Forelimb muscle (tissue), 1 donor: ENCODE measurements around the gene SERP2. TPM values are rescaled to one million over a fixed set of nuclear protein-coding genes. Genes with fewer than 3 reads are reported as not detected.

Experiments
- DNase-seq: peaks from one replicate; pipeline ENCODE4 v3.0.0-alpha.2; 2013; ENCODE audit warnings: low read depth
- polyA plus RNA-seq: library from polyadenylated mRNA; unstranded; fragments of 120-200 nt; gene quantifications from one replicate; pipeline ENCODE4 v1.2.1, GENCODE V29; 2013; ENCODE audit not compliant: insufficient read length

SERP2 gene
- polyA plus RNA-seq, 1 donor, result 5.4 TPM

DNA sequence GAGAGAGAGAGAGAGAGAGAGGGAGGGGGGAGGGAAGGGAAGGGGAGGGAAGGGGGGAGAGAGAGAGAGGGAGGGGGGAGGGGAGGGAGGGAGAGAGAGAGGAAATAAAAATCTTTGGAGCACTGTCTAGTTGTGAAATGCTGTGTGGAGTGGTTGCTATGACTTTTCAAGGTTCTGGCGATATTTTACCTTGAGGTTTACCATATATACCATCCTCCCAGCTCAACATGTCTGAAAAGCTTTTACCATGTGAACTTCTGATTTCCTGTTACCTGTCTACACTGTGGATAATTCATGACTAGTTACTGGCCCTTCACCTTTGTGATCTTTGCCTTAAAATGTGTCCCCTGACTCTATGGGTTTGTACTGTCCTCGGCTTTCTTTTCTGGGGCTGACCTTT, 38.2 kb downstream of the SERP2 start:
- no peak for DNase-seq

DNA sequence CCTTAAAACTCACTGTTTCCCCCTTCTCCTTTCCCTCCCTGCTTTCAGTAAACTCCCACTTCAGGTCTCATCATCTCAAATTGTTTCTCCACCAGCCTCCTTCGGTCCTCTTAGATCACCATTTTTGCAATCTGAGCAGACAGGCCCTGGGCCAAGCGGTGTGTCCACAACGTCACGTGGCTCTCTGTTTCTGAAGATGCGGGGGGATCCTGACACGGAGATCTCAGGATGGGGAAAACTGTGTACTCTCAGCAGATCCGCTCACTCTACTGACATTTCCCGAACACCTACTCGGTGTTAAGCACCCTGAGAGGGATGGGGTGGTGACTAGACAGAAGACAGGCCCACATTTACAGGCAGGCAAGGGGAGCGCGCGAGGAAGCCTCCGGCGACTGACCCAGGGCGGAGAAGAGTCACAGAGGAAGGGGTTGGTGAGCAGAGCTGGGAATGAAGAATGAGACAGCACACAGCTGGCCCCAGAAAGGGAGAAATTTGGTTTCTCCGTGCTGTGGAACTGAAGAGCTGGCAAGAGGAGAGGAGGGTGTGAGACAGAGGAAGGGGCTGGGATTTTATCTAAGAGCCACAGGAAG, 38.8 kb downstream of the SERP2 start:
- DNase-seq, result no peak

DNA sequence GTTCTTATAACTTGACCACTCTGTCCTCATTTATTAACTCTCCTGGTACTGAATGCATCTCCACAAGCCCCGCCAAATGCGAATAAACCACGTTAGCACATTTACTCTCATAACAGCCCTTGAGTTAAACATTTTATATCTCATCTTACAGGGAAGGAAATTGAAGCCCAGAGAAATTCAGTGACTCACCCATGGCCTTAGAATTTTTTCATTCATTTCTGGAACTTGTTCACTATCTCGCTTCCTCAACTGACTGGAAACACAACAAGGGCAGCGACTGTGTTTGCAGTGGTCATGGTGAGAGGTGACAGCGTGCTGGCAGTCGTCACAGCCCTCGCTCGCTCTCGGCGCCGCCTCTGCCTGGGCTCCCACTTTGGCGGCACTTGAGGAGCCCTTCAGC, 39.5 kb downstream of the SERP2 start:
- no peak for DNase-seq

DNA sequence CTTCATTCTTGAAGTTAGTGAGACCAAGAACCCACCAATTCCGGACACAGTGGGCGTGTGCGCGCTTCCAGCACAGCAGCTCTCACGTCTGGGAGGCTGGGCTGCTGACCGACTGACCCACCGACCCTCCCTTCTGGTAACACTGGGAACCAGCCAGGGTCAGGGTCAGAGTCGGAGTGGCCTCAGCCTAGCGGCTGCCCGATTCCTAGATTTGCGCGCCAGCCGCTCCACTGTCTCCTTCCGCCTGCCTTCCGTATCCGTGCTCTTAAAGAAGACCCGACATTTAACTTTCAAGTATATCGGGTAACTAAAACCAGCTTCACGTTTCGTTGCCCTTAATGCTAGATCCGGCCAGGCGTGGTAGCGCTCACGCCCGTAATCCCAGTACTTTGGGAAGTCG, 41.1 kb downstream of the SERP2 start:
- DNase-seq, result no peak

DNA sequence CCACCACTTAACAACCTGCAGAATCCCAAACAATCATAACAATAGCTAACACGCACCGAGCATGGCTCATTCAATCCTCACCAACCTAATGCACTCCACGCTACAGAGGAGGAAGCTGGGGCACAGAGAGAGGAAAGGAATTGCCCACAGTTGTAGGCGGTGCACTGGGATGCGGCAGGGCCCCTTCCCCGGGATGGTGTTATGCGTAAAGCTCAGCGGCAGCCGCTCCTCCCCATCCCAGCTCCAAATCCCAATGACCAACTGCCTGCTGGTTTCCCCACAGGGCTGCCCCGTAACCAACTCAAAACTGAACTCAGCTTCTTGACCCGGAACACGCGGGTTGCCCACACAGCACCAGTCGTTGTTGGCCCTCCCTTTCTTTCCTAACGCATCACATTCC, 42.2 kb downstream of the SERP2 start:
- DNase-seq, result no peak

DNA sequence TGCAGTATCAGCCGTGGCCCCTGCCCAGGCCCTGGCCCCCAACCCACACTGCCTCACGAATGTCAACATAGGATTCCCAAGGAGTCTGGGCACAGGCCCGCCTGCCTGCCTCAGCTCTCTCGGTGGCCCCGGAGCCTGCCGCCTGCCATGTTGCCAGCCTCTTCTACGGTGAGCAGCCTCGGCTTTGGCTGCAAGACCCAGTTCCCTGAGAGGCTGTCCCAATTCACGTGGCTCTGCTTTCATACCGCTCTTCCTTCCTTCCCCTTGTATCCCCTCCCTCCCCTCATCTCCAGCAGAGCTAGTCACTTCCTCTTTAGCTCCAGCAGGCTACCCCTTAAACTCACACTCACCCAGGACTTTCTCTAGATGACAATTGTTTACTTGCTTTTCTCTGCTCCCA, 42.7 kb downstream of the SERP2 start:
- DNase-seq, result no peak

DNA sequence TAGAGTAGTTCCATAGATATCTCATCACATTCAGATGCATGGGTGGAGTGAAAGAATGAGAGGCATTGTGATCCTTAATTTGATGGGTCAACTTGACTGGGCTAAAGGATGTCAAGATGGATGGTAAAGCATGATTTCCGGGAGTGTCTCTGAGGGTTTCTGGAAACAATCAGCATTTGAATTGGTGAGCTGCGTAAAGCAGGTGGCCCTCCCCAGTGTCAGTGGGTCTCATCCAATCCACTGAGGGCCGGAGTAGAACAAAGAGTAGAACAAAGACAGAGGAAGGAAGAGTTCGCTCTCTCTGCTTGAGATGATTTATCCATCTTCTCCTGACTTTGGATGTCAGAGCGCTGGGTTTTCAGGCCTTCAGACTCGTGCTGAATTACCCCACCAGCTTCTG, 43.1 kb downstream of the SERP2 start:
- DNase-seq, result no peak

DNA sequence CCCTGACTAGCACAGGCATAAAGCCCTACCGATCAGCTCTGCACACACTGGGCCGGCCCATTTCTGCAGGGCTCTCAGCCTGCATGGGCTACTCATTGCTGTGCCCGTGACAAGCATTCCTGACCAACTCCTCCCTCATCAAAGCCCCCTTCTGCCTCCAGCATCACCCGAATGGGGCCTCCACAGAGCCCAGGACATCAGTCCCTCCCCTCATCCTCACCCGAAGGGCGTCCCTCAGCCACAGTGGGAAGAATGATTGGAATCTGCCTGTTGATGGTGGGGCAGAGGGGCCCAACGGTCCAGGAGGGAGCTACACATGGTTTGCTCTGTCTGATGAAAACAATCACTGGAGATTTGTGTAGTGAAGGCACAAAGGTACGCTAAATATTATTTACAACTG, 43.8 kb downstream of the SERP2 start:
- no peak for DNase-seq

DNA sequence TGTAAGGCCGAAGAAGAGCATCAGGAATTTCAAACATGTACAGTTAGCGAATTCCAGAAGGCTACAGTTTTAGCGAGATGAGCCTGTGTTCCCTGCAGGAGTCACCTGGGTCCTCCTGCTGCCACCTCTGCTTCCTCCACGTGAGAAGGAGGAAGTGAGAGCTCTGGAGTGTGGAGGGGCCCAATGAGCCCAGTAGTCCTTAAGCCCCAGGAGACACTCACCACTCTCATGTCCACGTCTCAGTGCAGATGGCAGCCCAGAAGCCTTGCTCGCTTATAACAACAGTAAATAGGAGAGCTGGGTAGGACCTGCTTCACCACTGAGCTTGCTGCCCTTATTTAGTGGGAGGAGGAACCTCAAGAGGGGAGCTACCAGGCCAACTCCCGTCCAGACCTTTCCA, 44.3 kb downstream of the SERP2 start:
- DNase-seq, result no peak

DNA sequence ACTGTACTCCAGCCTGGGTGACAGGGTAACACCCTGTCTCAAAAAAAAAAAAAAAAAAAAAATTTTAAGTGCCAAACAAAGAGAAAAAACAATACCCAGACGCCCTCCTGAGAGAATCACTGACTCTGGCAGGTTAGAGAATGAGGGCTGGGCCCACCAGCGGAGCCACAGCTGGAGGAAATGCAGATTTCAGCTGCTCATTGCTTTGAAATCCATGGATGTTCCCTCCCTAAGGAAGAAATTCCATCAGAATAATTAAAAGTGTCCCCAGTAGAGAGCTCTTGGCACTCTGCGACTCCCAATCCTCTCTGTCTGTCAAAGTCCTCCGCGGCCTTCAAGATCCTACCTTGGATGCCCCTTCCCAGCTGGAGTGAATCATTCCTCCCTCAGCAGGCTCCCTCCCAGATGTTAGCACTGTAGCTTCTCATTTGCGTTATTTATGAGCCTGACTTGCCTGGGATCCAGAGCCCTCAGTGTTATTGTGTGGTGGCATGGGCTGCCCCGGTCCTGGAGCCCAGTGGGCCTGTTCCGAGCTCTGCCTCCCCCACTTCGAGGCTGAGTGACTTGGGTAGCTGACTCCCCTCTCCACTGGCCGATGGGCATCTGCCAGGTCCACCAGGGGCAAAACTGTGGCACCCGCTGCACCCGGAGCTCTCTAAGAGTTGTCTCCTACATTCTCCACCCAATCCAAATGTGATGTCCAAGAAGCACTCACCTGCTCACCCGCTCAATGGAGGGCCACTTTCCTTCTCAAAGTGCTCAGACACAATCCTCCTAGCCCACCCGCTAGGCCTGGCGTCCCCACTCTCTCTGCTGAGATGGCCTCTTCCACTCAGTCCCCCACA, 47.0 kb downstream of the SERP2 start:
- no peak for DNase-seq

DNA sequence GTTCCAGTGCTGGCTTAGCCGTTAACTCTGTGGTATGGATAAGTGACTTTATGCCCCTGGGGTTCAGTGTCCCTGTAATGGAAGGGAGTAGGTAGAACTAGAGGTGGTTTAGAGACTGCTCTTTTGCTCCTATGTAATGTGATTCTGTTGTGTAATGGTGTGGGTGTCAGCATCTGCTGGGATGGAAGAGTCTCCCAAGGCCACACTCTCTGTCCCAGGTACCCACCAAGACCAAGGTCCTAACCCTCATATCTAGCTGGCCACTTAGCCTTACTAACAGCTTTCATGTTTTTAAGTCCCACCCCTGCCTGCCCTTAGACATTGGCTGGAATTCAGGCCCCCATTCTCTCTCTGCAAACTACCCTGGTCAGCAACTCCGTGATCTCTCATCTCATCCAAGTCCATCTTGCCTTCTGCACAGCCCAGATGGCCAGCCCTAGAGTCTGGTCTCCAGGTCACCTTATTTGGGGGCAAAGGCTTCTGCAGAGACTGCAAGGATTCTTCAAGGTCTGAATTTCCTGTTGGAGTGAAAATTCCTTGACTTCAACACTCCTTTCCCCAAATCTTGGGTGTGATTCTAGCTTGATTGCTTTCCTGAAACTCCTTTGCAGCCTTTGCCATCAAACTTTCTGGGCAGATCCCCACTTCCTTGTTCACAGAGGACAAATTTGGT, 48.4 kb downstream of the SERP2 start:
- DNase-seq, result no peak

DNA sequence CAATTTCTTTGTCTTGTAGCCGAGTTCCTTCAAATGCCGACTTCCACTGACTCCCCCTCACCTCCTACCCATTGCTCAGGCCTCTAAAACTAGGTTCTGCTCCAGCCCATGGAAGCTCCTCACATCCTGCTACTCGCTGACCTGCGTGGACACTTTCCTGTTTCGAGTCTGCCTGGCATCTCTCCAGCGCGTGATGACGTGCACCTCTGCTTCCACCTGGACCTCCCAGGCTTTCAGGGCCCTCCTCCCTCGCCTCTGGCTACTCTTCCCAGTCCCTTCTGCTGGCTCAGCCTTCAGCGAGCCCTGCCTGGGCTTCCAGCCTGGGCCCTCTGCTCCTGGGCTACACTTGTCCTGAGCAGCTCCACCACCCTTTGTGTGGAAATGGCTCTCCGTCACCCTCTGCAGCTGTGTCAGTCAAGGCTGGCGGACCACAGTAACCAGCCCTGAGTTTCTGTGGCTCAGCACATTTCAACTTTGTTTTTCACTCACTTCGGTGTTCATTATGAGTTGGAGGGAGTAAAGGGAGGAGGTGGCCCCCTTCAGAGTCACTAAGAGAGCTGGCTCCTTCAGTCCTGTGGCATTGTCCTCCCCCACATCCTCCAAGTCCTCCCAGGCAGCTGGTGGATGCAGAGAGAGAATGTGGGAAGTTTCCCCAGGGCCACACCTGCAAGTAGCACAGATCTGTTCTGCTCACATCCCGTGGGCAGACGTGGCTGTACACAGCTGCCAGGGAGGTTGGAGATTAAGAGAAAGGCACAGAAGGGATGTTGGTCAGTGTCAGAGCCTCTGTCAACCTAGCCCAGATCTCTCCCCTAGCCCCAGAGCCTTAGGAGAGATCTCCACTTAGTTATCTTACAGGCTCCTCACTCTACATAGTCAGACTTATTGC, 49.4 kb downstream of the SERP2 start:
- DNase-seq, result no peak

DNA sequence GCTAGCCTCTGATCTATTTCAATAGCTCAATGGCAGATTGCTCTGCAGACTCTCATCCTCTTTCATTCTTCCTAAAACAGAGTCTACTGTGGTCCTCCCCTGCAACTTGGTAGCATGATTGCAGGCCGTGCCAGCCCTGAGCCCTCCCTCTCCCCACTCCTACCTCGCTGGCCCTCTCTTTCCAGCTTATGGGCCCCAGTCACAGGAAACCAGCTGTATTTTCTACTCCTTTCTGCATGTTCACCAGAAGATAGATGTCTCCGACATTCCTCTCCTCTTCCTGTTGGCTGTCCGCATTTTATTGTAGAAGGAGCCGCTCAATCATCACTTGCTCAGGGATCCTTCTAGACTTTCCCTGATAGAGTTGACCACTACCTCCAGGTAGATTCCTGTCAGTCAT, 50.2 kb downstream of the SERP2 start:
- no peak for DNase-seq

DNA sequence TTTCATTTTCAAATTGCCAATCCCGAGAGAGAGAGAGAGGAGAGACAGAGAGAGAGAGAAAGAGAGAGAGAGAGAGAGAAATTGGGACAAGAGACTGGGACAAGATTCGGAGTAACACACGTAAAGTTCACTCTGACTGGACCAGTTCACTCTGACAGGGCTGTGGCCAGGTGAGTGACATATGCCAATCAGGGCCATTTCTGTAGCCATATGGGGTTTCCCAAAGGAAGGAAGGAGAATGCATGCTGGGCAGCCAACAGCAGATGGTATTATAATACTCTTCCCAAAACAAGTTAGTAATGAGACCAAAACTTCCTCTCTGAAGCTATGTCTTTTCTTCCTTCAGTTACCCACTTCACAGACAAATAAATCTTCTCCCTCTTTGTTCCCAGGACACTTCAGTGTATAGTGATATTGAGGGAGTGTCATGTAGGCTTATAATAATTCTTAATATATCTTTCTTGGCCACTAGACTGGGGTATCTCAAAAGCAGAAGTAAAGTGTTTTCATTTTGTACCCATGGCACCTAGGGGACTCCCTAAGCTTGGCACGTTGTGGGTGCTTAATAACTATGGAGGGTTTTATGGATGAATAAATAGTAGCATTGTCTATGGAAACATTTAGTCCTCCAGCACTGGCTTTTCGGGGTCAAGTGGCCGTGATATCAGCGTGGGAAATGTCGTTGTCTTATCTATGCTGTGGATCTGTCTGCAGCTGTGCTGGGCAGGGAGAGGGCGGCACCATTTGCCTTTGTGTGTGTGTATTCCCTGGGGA, 51.6 kb downstream of the SERP2 start:
- no peak for DNase-seq

DNA sequence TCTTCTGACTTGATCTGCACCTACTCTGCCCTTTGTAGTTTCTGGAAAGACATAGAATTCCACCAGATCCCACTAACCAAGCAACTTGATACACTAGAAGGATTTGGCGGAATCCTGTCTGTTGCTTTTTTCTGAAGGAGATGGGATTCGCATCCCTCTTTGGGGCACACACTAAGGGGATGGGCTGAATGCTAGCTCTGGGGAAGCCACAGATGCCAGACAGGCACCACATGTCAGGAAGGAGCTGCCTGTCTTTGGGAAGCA, 52.1 kb downstream of the SERP2 start:
- no peak for DNase-seq

DNA sequence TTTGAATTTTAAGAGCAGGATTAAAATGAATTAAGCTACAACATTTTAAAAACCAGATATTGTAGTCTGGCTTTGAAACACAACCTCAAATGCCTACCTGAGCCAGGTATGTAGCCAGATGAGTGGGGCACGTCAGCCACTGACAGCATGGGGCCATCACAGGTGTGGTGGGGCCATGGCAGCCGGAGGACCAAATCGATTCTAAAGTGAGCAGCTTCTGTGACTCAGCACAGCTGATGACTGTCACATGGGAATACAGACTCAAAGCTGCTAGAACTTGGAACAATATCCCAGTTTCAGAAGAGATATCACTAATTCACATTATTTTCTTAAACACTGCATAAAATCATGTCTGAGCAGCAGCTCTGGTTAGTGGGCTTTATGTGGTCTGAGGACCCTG, 52.8 kb downstream of the SERP2 start:
- DNase-seq, result no peak

DNA sequence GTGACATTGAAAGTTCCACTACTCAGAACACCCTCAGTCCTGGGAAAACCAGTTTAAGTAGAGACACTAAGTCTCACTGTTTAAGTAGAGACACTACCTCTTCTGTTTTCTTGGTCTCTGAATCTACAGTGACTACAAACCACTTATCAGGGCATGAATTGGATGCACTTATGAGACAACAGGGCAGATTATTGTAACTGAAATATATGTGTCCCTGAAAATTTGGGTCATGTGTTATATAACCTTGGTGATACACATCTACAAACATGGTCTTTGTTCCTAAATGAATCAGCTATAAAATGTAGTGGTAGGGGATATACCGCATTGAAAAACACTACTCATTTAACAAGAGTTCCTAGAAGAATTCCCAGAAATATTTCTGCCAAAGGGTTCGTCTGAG, 55.7 kb downstream of the SERP2 start:
- DNase-seq, result no peak

DNA sequence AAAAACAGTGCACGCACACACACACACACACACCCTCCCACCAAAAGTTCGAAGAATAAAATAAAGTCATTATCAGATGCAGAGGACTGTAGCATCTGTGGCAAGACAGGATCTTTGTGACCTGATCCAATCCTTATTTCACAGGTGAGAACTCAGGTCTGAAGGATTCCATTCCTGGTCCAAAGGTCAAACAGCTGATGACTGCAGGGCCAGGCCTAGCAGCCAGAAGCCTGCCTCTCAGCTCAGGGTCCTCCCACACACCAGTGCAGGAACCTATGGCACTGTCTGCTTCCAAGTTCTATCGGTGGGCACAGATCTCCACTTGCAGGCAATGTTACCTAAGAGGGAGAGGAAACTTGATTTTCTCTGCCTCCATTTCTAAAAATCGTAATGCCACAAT, 57.5 kb downstream of the SERP2 start:
- DNase-seq, result no peak

DNA sequence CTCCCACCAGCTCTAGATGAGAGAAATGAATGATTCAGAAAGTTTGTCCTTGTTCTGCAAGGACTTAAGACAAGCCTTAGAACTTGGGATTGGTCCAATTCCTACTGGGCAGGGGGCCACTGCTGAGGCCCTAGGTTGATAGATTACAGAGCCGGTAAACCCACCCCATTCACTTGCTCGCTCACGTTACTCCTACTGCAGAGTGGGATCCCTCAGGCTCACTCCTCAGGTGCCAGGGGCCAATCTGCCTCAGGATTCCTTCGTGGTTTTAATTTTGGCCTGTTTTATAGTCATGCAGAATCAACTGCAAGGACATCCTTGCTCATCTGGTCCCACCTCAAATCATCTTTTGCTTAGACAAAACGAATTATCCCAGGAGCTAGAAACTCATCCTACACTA, 59.0 kb downstream of the SERP2 start:
- DNase-seq, result no peak

DNA sequence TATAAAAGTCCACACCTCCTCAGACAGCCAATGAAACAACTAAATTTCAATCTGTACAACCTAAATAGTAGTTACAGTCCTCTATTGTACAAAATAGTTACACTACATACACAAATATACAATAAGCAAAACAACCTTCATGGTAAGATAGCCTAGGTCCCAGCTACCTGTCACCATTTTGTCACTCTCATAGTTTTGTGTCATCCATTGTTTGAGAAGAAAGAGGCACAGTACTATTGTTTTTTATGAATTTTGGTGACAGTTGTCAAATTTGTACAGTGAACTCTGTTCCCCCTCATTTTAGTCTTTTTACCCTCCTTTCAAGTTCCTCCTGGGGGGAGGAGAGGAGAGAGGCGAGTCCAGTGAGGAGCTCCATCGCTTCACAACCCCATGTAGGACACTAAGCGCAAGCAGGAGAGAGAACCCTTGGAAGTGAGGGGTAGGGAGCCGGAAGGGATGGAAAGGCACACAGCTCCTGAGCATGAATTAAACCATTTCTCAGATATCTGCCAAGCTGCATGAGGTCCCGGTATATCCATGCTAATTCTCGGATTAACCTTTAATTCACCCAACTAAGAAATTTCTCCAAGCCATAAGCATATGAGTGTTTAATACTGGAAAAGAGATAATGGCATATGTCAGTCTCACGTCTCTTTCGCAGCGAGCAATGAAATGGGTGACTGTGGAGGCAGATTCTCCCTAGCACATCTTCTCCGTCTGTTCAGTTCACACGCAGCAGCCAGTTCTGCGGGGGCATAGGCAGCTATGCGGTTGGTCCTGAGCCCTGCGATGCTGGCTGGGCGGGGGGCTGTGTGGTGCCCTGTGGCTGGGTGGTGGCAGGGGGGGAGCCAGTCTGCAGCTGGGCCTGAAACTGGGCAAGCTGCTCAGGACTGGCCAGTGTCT, 60.5 kb downstream of the SERP2 start:
- no peak for DNase-seq

DNA sequence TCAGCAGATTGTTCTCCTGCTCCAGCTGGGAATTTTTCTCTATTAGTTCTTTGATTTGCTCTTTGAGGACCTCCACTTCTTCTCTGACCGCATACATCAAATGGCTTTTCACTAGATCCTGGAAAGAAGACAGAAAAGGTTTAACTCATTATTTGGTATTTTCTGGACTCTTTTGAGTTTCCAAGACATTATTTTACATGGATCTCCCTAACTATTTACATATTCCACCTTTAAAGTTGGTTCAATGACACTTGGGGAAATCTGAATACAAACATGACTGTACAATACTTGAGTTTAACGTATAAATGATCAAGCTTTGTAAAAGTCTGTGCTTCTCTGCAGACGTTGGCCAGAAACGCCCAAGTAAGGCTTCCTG, 61.1 kb downstream of the SERP2 start:
- DNase-seq, result no peak
